GM11168 (cell line): Measurements from ENCODE around the gene MAPK13.

ENCODE experiments used
- in situ Hi-C: fragments of 300-500 bp; cut with MboI; formaldehyde crosslinking; loops from one replicate; pipeline ENCODE4 v1.12.0; 2022; ENCODE audit warnings: low sequenced_read_pairs; ENCODE audit not compliant: unreplicated experiment

Gene MAPK13

DNA sequence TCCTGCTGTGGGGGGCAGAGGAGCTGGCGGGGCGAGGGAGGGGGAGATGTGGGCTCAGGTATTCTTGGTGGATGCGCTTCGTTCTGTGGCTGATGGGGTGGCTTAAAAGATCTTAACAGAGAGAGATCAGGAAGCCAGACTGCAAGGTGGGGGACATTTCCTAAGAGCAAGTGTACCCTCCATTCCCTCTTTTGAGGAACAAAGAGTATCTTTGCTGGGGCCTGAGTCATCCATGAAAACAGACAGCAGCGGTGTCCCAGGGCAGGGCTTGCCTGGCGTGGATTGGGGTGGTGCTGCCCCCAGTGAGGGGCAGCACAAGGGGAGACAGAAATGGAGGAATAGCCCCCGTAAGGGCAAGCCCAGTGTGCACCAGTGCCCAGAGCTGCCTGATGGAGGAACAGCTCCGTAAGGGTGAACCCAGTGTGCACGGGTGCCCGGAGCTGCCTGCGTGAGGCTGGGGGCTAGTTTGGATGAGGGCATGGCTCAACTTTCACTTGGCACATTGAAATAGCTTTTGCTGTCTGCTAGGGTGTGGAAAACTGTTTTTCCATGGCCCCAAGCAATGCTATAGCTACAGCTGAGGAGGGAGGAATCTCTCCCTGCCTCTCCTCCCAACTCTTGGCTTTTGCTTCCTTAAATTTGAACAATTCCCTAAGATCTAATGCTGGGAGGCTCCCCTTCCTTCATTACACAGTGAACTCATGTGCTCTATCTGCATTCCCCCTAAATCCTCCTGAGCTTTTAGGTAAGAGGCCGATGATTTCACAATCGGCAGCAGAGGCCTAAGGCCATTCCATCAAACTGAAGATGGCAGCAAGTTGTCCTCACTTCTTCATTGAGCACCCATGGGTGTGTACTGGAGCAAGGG lies 12.9 kb downstream of the MAPK13 start:
- in situ Hi-C loops = no loop called here

DNA sequence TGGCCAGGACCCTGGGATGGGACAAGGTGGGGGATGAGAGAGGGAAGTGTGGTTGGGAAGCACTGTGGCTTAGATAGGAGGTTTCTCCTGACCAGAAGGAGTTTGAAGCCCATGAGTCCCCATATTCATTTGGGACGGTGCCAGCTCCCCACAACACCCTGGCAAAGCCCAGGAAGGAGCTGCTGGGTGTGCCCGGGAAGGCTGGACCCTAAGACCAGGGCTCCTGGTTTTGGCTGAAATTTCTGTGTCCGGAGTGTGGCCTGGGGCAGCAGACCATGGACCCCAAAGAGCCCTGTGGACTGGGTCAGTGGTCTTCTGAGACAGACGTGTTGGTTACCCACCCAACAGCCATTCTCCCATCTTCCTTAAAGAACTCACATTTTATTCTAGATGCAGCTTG lies 15.2 kb downstream of the MAPK13 start:
- in situ Hi-C loops = no loop called here

DNA sequence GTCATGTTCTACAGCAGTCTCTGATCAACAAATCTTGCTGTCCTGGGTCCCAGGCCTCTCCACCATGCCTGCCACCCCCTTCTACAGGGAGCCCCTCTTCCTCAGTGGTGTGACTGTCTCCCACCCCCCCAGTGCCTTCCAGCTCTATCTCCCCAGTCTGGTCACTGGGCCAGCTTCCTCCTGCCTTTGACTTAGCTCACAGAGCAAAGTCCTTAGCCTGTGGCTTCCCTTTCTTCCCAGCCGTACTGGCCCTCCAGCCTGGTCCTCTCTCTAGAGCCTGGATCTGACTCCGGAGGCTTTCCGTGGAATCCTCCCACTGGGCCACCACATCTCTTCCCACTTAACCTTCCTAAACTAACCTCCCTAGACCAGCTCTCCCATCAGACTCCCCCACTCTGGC lies 17.0 kb downstream of the MAPK13 start:
- in situ Hi-C loops = no loop called here

DNA sequence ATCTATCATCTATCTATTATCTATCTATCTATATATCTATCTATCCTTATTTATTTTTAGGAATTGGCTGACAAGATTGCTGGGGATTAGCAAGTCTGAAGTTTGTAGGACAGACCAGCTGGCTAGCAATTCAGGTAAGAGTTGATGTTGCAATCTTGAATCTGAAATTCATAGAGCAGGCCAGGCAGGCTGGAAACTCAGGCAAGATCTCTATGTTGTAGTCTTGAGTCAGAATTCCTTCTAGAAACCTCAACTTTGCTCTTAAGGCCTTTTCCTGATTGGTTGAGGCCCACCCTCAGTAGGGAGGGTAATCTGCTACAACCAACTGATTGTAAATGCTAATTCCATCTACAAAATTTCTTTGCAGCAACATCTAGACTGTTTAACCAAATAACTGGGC lies 19.2 kb downstream of the MAPK13 start:
- in situ Hi-C loops = no loop called here

DNA sequence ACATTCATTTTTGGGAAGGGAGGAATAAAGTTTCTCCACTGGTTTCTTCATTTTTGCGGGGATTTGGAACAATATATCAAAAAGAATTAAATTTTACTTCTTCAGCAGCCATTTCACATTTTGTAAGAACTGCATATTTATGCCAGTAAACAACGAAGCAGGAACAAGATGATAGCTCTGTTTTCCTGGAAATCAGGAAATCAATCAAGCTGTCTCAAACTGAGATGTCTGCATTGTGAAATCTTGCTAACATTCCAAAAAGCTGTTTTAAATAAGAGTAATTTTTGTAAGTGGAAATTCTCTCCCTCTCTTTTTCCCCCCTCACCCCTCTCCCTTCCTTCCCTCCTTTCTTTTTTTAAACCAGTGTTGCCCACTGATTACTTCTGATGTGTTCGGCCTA lies 20.0 kb downstream of the MAPK13 start:
- in situ Hi-C loops = no loop called here

DNA sequence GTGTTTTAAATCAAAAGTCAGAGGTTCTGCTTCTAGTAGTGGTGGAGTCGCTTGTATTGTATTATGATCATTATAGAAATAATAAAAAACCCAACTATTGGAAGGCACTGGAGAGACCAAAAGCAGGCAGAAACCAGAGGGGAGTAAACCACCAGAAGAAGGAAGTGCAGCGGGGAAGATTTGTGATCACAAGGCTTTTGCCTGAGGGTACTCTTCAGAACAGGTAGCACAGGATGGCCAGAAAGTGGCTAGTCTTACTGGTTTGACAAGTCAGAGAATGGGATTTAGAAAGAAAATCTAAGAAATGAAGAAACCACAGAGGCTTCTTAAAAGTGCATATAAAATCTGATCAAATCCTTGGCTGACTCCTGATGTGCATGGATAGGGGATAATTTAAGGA lies 24.0 kb downstream of the MAPK13 start:
- in situ Hi-C loops = no loop called here

DNA sequence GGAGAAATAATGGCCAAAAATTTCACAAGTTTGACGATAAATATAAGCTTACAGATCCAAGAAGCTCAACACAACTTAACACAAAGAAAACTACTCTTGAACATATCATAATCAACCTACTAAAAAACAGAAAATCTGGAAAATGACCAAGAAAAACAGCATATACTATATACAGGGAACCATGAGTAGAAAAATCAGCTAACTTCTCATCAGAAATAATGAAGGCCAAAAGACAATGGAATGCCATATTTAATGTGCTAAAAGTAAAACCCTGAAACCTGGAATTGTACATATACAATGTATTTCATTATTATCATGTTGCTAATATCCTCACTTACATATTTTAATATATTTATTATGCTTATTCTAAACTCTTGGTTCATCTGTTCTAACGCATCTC lies 25.3 kb downstream of the MAPK13 start:
- in situ Hi-C loops = no loop called here

DNA sequence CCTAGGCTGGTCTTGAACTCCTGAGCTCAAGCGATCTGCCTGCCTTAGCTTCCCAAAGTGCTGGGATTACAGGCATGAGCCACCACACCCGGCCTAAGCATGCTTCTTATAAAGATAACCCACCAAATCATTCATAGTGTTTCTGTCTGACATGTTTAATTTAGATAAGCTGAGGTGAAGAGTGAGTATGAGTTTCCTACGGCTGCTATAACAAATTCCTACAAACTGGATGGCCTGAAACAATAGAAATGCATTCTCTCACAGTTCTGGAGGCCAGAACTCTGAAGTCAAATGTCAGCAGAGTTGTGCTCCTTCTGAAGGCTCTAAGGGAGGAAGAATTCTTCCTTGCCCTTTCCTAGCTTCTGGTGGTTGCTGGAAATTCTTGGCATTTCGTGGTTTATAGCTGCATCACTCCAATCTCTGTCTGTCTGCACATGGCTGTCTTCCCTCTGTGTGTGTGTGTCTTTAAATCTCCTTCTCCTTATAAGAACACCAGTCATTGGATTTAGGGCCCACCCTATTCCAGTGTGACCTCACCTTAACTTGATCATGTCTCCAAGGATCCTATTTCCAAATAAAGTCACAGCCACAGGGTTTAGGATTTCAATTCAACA lies 29.9 kb downstream of the MAPK13 start:
- in situ Hi-C loops = no loop called here

DNA sequence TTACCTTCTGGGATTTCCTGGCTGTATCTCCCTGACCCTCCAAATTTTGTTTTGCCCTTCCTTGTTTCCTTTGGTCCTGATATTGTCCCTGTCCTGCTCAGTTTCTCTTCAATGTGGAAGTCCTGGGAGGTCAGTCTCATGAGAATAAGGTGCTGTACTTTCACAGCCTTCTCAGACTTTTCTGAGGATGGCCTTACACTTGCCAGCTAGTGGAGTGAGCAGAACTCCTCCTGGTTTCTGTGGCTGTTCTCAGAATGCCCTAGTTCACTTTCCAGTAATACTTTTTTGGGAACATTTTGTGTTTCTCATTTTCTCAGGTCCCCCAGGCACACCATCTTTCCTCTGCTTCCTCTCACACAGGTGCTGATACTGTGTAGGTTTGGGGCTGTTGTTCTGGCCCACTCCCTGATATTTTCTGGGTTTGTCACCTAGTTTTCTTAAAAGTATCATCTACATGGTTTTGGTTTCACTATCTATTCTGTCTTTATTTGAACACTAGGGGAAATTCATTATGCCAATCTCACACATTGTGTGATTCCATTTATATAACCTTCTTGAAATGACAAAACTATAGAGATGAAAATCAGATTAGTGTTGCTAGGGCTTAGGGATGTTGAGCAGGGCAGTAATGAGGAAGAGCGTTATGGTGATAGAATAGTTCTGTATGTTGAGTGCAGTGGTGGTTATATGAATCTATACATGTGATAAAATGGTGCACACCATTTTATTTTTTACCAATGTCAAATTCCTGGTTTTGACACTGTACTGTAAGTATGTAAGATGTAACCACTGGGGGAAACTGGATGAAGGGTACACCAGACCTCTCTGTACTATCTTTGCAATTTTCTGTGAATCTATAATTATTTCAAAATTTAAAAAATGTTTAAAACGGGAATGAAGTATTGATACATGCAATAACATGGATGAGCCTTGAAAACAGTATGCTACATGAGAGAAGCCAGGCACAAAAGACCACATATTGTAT lies 39.0 kb downstream of the MAPK13 start:
- in situ Hi-C loops = no loop called here

DNA sequence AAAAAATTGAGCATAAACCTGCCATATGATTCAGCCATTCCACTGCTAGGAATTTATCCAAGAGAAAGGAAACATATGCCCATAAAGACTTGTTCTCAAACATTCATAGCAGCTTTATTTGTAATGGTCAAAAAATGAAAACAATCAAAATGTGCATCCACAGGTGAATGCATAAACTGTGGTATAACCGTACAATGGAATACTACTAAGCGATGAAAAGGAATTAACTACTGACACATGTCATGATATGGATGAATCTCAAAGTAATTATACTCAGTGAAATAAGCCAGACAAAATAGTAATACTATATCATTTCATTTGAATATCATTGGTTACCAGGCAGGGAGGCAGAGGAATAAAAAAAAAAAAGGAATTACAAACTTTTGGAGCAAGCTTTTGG lies 40.4 kb downstream of the MAPK13 start:
- in situ Hi-C loops = no loop called here

DNA sequence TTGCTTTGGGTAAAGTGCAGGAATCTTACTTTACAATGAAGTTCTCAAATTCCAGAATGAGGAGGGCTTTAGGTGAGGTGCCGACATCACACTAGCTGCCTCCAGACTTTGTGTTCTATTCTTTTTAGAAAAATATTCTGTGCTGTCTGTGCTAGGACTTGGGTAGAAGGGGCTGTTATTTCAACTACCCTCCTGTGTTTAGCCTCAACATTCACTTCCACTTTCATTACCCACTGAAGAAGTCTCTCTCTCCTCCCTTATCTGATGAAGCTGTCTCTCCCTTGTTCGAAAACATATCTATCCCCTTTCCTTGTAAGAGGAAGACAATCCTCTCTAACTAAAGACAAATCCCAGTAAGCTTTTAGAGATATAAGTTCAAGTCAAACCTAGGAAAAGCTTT lies 41.3 kb downstream of the MAPK13 start:
- in situ Hi-C loops = no loop called here

DNA sequence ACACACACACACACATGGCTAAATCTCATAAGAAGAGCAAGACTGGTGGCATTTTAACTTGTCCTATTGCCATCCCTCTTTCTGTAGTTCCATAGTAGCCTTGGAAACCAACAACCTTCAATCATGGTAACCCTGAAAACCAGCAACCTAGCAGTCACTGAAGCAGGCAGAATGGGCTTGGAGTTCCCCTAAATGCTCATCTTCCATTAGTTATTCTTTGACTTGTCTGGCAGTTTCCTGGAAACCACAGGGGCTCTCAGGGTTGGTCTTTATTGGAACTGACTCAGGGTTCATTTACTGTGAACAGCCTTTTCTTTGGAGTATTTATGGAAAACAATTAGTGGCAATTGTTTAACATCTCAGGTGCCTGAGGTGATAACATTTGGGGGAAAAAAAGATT lies 46.9 kb downstream of the MAPK13 start:
- in situ Hi-C loops = no loop called here

DNA sequence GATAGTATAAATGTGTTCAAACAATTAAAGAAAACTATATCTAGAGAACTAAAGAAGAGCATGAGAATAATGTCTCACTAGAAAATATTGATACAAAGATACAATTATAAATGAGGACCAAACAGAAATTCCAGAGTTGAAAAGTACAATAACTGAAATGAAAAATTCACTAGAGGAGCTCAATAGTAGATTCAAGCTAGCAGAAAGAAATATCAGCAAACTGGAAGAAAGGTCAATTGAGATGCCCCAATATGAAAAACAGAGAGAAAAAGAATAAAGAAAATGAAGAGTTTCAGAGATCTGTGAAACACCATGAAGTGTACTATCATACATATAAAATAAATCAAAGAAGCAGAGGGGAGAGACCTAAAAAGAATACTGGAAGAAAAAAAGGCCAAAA lies 48.2 kb downstream of the MAPK13 start:
- in situ Hi-C loops = no loop called here

DNA sequence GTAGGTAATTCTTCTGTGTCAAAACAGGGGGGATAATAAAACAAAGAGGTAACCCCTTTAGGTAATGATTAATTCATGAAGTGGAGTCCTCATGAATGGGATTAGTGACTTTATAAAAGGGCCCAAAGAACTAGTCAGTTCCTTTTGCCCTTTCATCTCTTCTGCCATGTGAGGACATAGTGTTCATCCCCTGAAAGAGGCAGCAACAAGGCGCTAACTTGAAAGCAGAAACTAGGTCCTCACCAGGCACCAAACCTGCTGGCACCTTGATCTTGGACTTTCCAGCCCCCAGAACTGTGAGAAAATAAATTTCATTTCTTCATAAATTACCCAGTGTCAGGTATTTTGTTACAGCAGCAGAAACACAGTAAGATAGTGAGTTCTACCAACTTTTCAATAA lies 49.8 kb downstream of the MAPK13 start:
- in situ Hi-C loops = no loop called here

DNA sequence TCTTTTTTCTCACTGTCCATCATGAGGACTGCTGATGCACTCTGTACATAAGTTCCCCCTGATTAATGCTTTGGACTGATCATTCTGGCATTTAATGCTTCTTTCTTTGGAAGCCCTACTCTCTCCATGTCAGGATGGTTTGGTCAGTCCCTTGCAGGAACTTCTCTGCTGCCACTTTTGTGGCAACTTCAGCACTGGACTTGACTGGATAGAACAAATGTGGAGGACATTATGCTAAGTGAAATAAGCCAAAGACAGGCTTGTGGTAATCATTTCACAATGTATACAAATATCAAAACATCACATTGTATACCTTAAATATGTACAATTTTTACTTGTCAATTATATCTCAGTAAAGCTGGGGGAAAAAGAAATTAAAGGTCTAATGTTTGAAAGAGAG lies 54.0 kb downstream of the MAPK13 start:
- in situ Hi-C loops = no loop called here

DNA sequence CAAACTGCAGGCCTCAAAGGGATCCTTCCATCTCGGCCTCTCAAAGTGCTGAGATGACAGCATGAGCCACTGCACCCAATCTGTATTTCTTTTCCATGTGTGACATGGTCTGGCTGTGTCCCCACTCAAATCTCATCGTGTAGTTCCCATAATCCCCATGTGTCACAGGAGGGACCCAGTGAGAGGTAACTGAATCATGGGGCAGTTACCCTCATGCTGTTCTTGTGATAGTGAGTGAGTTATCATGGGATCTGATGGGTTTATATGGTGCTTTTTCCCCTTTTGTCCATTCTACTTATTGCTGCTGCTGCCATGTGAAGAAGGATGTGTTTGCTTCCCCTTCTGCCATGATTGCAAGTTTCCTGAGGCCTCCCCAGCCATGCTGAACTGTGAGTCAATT lies 55.9 kb downstream of the MAPK13 start:
- in situ Hi-C loops = loop anchor here (5.0 kb wide), 1 partner anchor 54 kb away; the partner anchor contains the start of gene MAPK13

DNA sequence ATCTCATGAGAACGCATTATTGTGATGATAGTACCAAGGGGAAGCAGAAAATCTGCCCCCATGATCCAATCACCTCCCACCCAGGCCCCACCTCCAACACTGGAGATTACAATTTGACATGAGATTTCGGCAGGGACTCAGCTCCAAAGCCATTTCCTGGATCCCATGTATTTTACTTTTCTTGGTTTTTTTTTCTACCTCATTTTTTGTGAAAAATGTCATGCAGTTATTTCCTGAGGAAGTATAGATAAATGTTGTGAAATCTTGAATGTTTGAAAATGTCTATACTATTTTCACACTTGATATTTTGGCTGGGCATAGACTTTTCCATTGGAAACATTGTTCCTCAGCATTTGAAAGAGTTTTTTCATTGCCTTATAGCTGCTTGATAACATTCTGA lies 57.1 kb downstream of the MAPK13 start:
- in situ Hi-C loops = loop anchor here (5.0 kb wide), 1 partner anchor 55 kb away; the partner anchor contains the start of gene MAPK13
